ENCODE data around the gene PRCP.
"Not testable (repeated sequence)": the region's sequence is repeated elsewhere in the genome, so short reads cannot be mapped to it uniquely, and the experiment has no call there.

PRCP gene

GRCh38 chr11:82930734-82931133 lies 30.5 kb upstream of the PRCP start:
- Histone ChIP-seq H3K27me3 (ENCODE audit: control insufficient read depth, insufficient read depth, low read length) (no peaks in the 10 kb centered on the region), H3K4me3 (ENCODE audit: low read depth, low read length) (no peak overlapping the region), H3K9me3 (ENCODE audit: control insufficient read depth, insufficient read depth, low read length) (no peaks in the 10 kb centered on the region), H3K9ac (ENCODE audit: low read depth, low read length) (no peak overlapping the region), H3K36me3 (ENCODE audit: control insufficient read depth, insufficient read depth, low read length) (peaks cover 75% of the 10 kb centered on the region), H3K27ac (ENCODE audit: low read depth, low read length) (no peak overlapping the region), H3K4me1 (ENCODE audit: control insufficient read depth, insufficient read depth, low read length) (no peaks in the 10 kb centered on the region)

- H3K27me3 ChIP-seq (ENCODE audit: control insufficient read depth, insufficient read depth, low read length): no peaks in the 10 kb centered on the region
- no peaks in the 10 kb centered on the region for H3K9me3 ChIP-seq (ENCODE audit: control insufficient read depth, insufficient read depth, low read length)
- H3K4me1 ChIP-seq (ENCODE audit: control insufficient read depth, insufficient read depth, low read length): no peaks in the 10 kb centered on the region
- no peak overlapping the region for H3K27ac ChIP-seq (ENCODE audit: low read depth, low read length)
- H3K9ac ChIP-seq (ENCODE audit: low read depth, low read length): no peak overlapping the region
- H3K36me3 ChIP-seq (ENCODE audit: control insufficient read depth, insufficient read depth, low read length): peaks cover 74% of the 10 kb centered on the region
- no peak overlapping the region for H3K4me3 ChIP-seq (ENCODE audit: low read depth, low read length)
These were observed 30.0 kb upstream of the PRCP start for GRCh38 chr11:82930229-82930628.

DNA sequence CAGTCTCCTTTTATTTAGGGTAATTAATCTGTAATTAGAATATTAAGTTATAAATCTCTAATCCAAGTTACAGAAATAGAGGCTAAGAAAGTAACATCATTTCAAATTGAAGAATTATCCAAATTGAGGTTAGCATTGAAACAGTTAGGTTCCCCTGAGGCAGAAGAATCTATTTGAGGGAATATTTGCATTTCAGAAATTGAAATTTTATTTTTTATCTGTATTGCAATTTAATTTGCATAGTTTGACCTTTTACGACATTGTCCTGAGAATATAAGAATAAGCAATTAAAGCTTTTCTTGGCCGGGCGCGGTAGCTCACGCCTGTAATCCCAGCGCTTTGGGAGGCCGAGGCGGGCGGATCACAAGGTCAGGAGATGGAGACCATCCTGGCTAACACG lies 28.9 kb upstream of the PRCP start:
- H3K9me3 ChIP-seq (ENCODE audit: control insufficient read depth, insufficient read depth, low read length): no peaks in the 10 kb centered on the region
- H3K9ac ChIP-seq (ENCODE audit: low read depth, low read length): no peak overlapping the region
- peaks cover 72% of the 10 kb centered on the region for H3K36me3 ChIP-seq (ENCODE audit: control insufficient read depth, insufficient read depth, low read length)
- H3K27ac ChIP-seq (ENCODE audit: low read depth, low read length): no peak overlapping the region
- no peaks in the 10 kb centered on the region for H3K27me3 ChIP-seq (ENCODE audit: control insufficient read depth, insufficient read depth, low read length)
- H3K4me3 ChIP-seq (ENCODE audit: low read depth, low read length): no peak overlapping the region
- no peaks in the 10 kb centered on the region for H3K4me1 ChIP-seq (ENCODE audit: control insufficient read depth, insufficient read depth, low read length)

GRCh38 chr11:82927264-82927880 lies 27.1 kb upstream of the PRCP start:
- no peaks in the 10 kb centered on the region for H3K9me3 ChIP-seq (ENCODE audit: control insufficient read depth, insufficient read depth, low read length)
- peaks cover 64% of the 10 kb centered on the region for H3K36me3 ChIP-seq (ENCODE audit: control insufficient read depth, insufficient read depth, low read length)
- no peaks in the 10 kb centered on the region for H3K4me1 ChIP-seq (ENCODE audit: control insufficient read depth, insufficient read depth, low read length)
- no peak overlapping the region for H3K9ac ChIP-seq (ENCODE audit: low read depth, low read length)
- no peaks in the 10 kb centered on the region for H3K27me3 ChIP-seq (ENCODE audit: control insufficient read depth, insufficient read depth, low read length)
- H3K27ac ChIP-seq (ENCODE audit: low read depth, low read length): no peak overlapping the region
- no peak overlapping the region for H3K4me3 ChIP-seq (ENCODE audit: low read depth, low read length)

GRCh38 chr11:82924522-82925224 lies 24.4 kb upstream of the PRCP start:
- H3K4me3 ChIP-seq (ENCODE audit: low read depth, low read length): no peak overlapping the region
- H3K36me3 ChIP-seq (ENCODE audit: control insufficient read depth, insufficient read depth, low read length): peaks cover 38% of the 10 kb centered on the region
- no peak overlapping the region for H3K27ac ChIP-seq (ENCODE audit: low read depth, low read length)
- no peaks in the 10 kb centered on the region for H3K4me1 ChIP-seq (ENCODE audit: control insufficient read depth, insufficient read depth, low read length)
- H3K9ac ChIP-seq (ENCODE audit: low read depth, low read length): no peak overlapping the region
- no peaks in the 10 kb centered on the region for H3K9me3 ChIP-seq (ENCODE audit: control insufficient read depth, insufficient read depth, low read length)
- H3K27me3 ChIP-seq (ENCODE audit: control insufficient read depth, insufficient read depth, low read length): no peaks in the 10 kb centered on the region

GRCh38 chr11:82922396-82923173 lies 22.4 kb upstream of the PRCP start:
- peaks cover 28% of the 10 kb centered on the region for H3K36me3 ChIP-seq (ENCODE audit: control insufficient read depth, insufficient read depth, low read length)
- not testable (repeated sequence) for H3K4me3 ChIP-seq (ENCODE audit: low read depth, low read length); H3K27me3 ChIP-seq (ENCODE audit: control insufficient read depth, insufficient read depth, low read length); H3K9me3 ChIP-seq (ENCODE audit: control insufficient read depth, insufficient read depth, low read length); H3K27ac ChIP-seq (ENCODE audit: low read depth, low read length); H3K4me1 ChIP-seq (ENCODE audit: control insufficient read depth, insufficient read depth, low read length); H3K9ac ChIP-seq (ENCODE audit: low read depth, low read length)

- not testable (repeated sequence) for H3K4me1 ChIP-seq (ENCODE audit: control insufficient read depth, insufficient read depth, low read length); H3K27ac ChIP-seq (ENCODE audit: low read depth, low read length); H3K9ac ChIP-seq (ENCODE audit: low read depth, low read length); H3K27me3 ChIP-seq (ENCODE audit: control insufficient read depth, insufficient read depth, low read length); H3K4me3 ChIP-seq (ENCODE audit: low read depth, low read length); H3K9me3 ChIP-seq (ENCODE audit: control insufficient read depth, insufficient read depth, low read length)
- peaks cover 45% of the 10 kb centered on the region for H3K36me3 ChIP-seq (ENCODE audit: control insufficient read depth, insufficient read depth, low read length)
These were observed 20.0 kb upstream of the PRCP start for GRCh38 chr11:82920227-82920626.

- H3K36me3 ChIP-seq (ENCODE audit: control insufficient read depth, insufficient read depth, low read length): peaks cover 45% of the 10 kb centered on the region
- not testable (repeated sequence) for H3K27ac ChIP-seq (ENCODE audit: low read depth, low read length); H3K27me3 ChIP-seq (ENCODE audit: control insufficient read depth, insufficient read depth, low read length)
These were observed 19.6 kb upstream of the PRCP start for GRCh38 chr11:82919786-82920185.

GRCh38 chr11:82909015-82909640 lies 8.9 kb upstream of the PRCP start:
- peaks cover 21% of the 10 kb centered on the region for H3K36me3 ChIP-seq (ENCODE audit: control insufficient read depth, insufficient read depth, low read length)
- peaks cover 38% of the 10 kb centered on the region for H3K4me1 ChIP-seq (ENCODE audit: control insufficient read depth, insufficient read depth, low read length)
- peak overlapping the region; percentile 75 for H3K27ac ChIP-seq (ENCODE audit: low read depth, low read length)
- no peaks in the 10 kb centered on the region for H3K9me3 ChIP-seq (ENCODE audit: control insufficient read depth, insufficient read depth, low read length)
- H3K9ac ChIP-seq (ENCODE audit: low read depth, low read length): no peak overlapping the region
- H3K4me3 ChIP-seq (ENCODE audit: low read depth, low read length): peak overlapping the region; percentile 14; the same call in 1 of the 2 replicates
- H3K27me3 ChIP-seq (ENCODE audit: control insufficient read depth, insufficient read depth, low read length): no peaks in the 10 kb centered on the region

More at GRCh38 chr11:82919786-82920185, 19.6 kb upstream of the PRCP start:
- H3K9ac ChIP-seq (ENCODE audit: low read depth, low read length); H3K4me1 ChIP-seq (ENCODE audit: control insufficient read depth, insufficient read depth, low read length); H3K4me3 ChIP-seq (ENCODE audit: low read depth, low read length); H3K9me3 ChIP-seq (ENCODE audit: control insufficient read depth, insufficient read depth, low read length): not testable (repeated sequence)

- H3K27ac ChIP-seq (ENCODE audit: low read depth, low read length): peak overlapping the region; percentile 75
- H3K4me1 ChIP-seq (ENCODE audit: control insufficient read depth, insufficient read depth, low read length): peaks cover 38% of the 10 kb centered on the region
- peak overlapping the region; percentile 14 for H3K4me3 ChIP-seq (ENCODE audit: low read depth, low read length)
- no peaks in the 10 kb centered on the region for H3K9me3 ChIP-seq (ENCODE audit: control insufficient read depth, insufficient read depth, low read length)
- H3K36me3 ChIP-seq (ENCODE audit: control insufficient read depth, insufficient read depth, low read length): peaks cover 16% of the 10 kb centered on the region
- no peaks in the 10 kb centered on the region for H3K27me3 ChIP-seq (ENCODE audit: control insufficient read depth, insufficient read depth, low read length)
- no peak overlapping the region for H3K9ac ChIP-seq (ENCODE audit: low read depth, low read length)
These were observed 8.1 kb upstream of the PRCP start for GRCh38 chr11:82908311-82908710.

GRCh38 chr11:82907371-82907770 lies 7.1 kb upstream of the PRCP start:
- Histone ChIP-seq H3K4me3 (ENCODE audit: low read depth, low read length) (no peak overlapping the region), H3K27ac (ENCODE audit: low read depth, low read length) (no peak overlapping the region), H3K27me3 (ENCODE audit: control insufficient read depth, insufficient read depth, low read length) (no peaks in the 10 kb centered on the region), H3K36me3 (ENCODE audit: control insufficient read depth, insufficient read depth, low read length) (peaks cover 14% of the 10 kb centered on the region), H3K9ac (ENCODE audit: low read depth, low read length) (no peak overlapping the region), H3K4me1 (ENCODE audit: control insufficient read depth, insufficient read depth, low read length) (peaks cover 38% of the 10 kb centered on the region), H3K9me3 (ENCODE audit: control insufficient read depth, insufficient read depth, low read length) (no peaks in the 10 kb centered on the region)
